HL-60 (cell line): ENCODE results near the gene ADRA2C.

Experiments
- POLR2AphosphoS5 ChIP-seq: IDR thresholded peaks from 2 replicates; pipeline ENCODE4 v1.6.1; 2012; ENCODE audit warnings: low read depth
- TF ChIP-seq, protein P1 (sequence below): IDR thresholded peaks from one replicate; pipeline ENCODE4 v1.5.1; 2011; ENCODE audit warnings: low read length, control low read depth, inconsistent platforms; ENCODE audit not compliant: insufficient read depth

DNA sequence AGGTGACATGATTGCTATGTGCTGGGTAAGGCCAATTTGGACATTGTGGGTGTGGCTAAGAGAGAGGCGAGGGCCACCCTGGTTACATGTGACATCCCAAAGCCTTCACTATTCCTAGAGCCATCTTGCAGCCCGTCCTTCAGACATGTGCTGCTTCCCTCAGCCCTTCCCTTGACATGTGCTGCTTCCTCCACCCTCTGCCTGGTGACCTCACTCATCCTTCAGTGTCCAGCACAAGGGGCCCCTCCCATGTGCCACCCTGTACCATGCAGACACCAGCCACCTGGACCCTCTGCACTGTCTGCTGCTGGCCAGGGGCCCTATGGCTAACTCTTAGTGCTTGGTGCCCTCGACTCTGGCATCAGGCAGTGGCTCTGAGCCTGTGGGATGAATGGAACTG, 27.4 kb downstream of the ADRA2C start:
- TF ChIP-seq POLR2AphosphoS5 = no peak
- TF ChIP-seq, protein P1, sequence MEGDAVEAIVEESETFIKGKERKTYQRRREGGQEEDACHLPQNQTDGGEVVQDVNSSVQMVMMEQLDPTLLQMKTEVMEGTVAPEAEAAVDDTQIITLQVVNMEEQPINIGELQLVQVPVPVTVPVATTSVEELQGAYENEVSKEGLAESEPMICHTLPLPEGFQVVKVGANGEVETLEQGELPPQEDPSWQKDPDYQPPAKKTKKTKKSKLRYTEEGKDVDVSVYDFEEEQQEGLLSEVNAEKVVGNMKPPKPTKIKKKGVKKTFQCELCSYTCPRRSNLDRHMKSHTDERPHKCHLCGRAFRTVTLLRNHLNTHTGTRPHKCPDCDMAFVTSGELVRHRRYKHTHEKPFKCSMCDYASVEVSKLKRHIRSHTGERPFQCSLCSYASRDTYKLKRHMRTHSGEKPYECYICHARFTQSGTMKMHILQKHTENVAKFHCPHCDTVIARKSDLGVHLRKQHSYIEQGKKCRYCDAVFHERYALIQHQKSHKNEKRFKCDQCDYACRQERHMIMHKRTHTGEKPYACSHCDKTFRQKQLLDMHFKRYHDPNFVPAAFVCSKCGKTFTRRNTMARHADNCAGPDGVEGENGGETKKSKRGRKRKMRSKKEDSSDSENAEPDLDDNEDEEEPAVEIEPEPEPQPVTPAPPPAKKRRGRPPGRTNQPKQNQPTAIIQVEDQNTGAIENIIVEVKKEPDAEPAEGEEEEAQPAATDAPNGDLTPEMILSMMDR = no peak
